GM23338 (cell line): Measurements from ENCODE around the gene SLC22A3. TPM values are rescaled to one million over a fixed set of nuclear protein-coding genes. Genes with fewer than 3 reads are reported as not detected.

Experiments
- ATAC-seq: fragments of 200-7000 bp; cut with Tn5 transposase; 3 replicates; pipeline ENCODE4 v1.9.1; 2020
- DNase-seq: peaks from one replicate; pipeline ENCODE4 v3.0.0-alpha.2; 2015; ENCODE audit warnings: low spot score
- H2AFZ ChIP-seq: fragments of 200-600 bp; sonication (generic); 2 replicates; pipeline ENCODE4 v1.8.0; 2016; ENCODE audit warnings: antibody characterized with exemption, mild to moderate bottlenecking, moderate library complexity
- H3F3A ChIP-seq: fragments of 200-600 bp; sonication (generic); replicated peaks from 2 replicates; pipeline ENCODE4 v1.8.0; 2017; ENCODE audit warnings: antibody characterized with exemption, mixed run types, low read depth
- H3K27ac ChIP-seq: fragments of 200-600 bp; sonication (generic); 2 replicates; pipeline ENCODE4 v1.6.1; 2016; ENCODE audit warnings: low read depth
- H3K27me3 ChIP-seq: fragments of 200-600 bp; sonication (generic); 2 replicates; pipeline ENCODE4 v1.8.0; 2016; ENCODE audit warnings: mild to moderate bottlenecking, mixed run types, moderate library complexity; ENCODE audit not compliant: insufficient read depth
- H3K36me3 ChIP-seq: fragments of 200-600 bp; sonication (generic); 2 replicates; pipeline ENCODE4 v1.8.0; 2016; ENCODE audit warnings: mild to moderate bottlenecking; ENCODE audit not compliant: insufficient read depth
- H3K4me1 ChIP-seq: fragments of 200-600 bp; sonication (generic); 2 replicates; pipeline ENCODE4 v1.8.0; 2016; ENCODE audit warnings: mild to moderate bottlenecking, moderate library complexity; ENCODE audit not compliant: insufficient read depth
- H3K4me2 ChIP-seq: fragments of 200-600 bp; sonication (generic); 2 replicates; pipeline ENCODE4 v1.7.1; 2017; ENCODE audit warnings: mixed run types
- H3K4me3 ChIP-seq: fragments of 200-600 bp; sonication (generic); 2 replicates; pipeline ENCODE4 v1.6.1; 2016; ENCODE audit warnings: mixed run types
- H3K79me2 ChIP-seq: fragments of 200-600 bp; sonication (generic); replicated peaks from 2 replicates; pipeline ENCODE4 v1.8.0; 2017; ENCODE audit warnings: mild to moderate bottlenecking; ENCODE audit not compliant: insufficient read depth
- H3K9me2 ChIP-seq: fragments of 200-600 bp; sonication (generic); 2 replicates; pipeline ENCODE4 v1.8.0; 2017; ENCODE audit not compliant: insufficient read depth
- H4K20me1 ChIP-seq: fragments of 200-600 bp; sonication (generic); replicated peaks from 2 replicates; pipeline ENCODE4 v1.8.0; 2017; ENCODE audit warnings: mild to moderate bottlenecking; ENCODE audit not compliant: insufficient read depth
- H3K27ac Mint-ChIP-seq: 2 replicates; pipeline ENCODE4 v1.8.0; 2020; ENCODE audit warnings: inconsistent platforms, mild to moderate bottlenecking, moderate library complexity, mixed read lengths
- H3K27me3 Mint-ChIP-seq: 3 replicates; pipeline ENCODE4 v1.8.0; 2022; ENCODE audit warnings: low read depth, mild to moderate bottlenecking, moderate library complexity, mixed read lengths, inconsistent platforms; ENCODE audit not compliant: insufficient read depth, poor library complexity
- H3K36me3 Mint-ChIP-seq: 3 replicates; pipeline ENCODE4 v1.8.0; 2021; ENCODE audit warnings: low read depth, mild to moderate bottlenecking, inconsistent platforms, moderate library complexity, mixed read lengths
- H3K4me1 Mint-ChIP-seq: 3 replicates; pipeline ENCODE4 v1.8.0; 2020; ENCODE audit warnings: mild to moderate bottlenecking, inconsistent platforms, mixed read lengths
- H3K4me3 Mint-ChIP-seq: 3 replicates; pipeline ENCODE4 v1.8.0; 2021; ENCODE audit warnings: moderate library complexity, mild to moderate bottlenecking, inconsistent platforms, mixed read lengths
- H3K9me3 Mint-ChIP-seq: 3 replicates; pipeline ENCODE4 v1.8.0; 2020; ENCODE audit warnings: moderate library complexity, mild to moderate bottlenecking, inconsistent platforms, mixed read lengths
- CTCF ChIP-seq, 2 experiments: fragments of 200-600 bp in 1 of 2; sonication (generic) in 1 of 2; conservative IDR thresholded peaks; 2 replicates each; pipeline versions ENCODE4 v1.5.1 to v1.6.1; 2016 to 2017; ENCODE audit warnings: antibody characterized with exemption in 2 of 2, low read depth in 2 of 2, mild to moderate bottlenecking in 2 of 2, moderate library complexity in 1 of 2
- EZH2 ChIP-seq: fragments of 200-600 bp; sonication (generic); IDR thresholded peaks from one replicate; pipeline ENCODE4 v1.8.0; 2017; ENCODE audit warnings: antibody characterized with exemption, mild to moderate bottlenecking, low read depth; ENCODE audit not compliant: unreplicated experiment
- EZH2phosphoT487 ChIP-seq: fragments of 200-600 bp; sonication (generic); IDR thresholded peaks from one replicate; pipeline ENCODE4 v1.8.1; 2018; ENCODE audit warnings: antibody characterized with exemption; ENCODE audit not compliant: unreplicated experiment
- JUNB ChIP-seq: IDR thresholded peaks from one replicate; pipeline ENCODE4 v1.6.1; 2016; ENCODE audit warnings: antibody characterized with exemption; ENCODE audit not compliant: unreplicated experiment
- NANOG ChIP-seq: IDR thresholded peaks from 2 replicates; pipeline ENCODE4 v1.6.1; 2016; ENCODE audit warnings: antibody characterized with exemption, borderline replicate concordance
- POLR2AphosphoS5 ChIP-seq: IDR thresholded peaks from 2 replicates; pipeline ENCODE4 v1.6.1; 2016; ENCODE audit warnings: antibody characterized with exemption, low read depth
- REST ChIP-seq: IDR thresholded peaks from one replicate; pipeline ENCODE4 v1.6.1; 2018; ENCODE audit warnings: antibody characterized with exemption; ENCODE audit not compliant: unreplicated experiment
- STAT1 ChIP-seq: IDR thresholded peaks from one replicate; pipeline ENCODE4 v1.6.1; 2016; ENCODE audit warnings: antibody characterized with exemption; ENCODE audit not compliant: unreplicated experiment
- ZNF114 ChIP-seq: fragments of 250-450 bp; sonication (Bioruptor Pico); IDR thresholded peaks from 2 replicates; pipeline ENCODE4 v1.5.0; 2020; ENCODE audit warnings: mild to moderate bottlenecking, moderate library complexity
- ZNF462 ChIP-seq: fragments of 250-450 bp; sonication (Bioruptor Pico); IDR thresholded peaks from 2 replicates; pipeline ENCODE4 v1.5.0; 2020; ENCODE audit warnings: mild to moderate bottlenecking, moderate library complexity
- polyA plus RNA-seq: library from polyadenylated mRNA; unstranded; fragments of >200 nt; fragmentation: Nextera tagmentation; extraction: Ambion mirVana; gene quantifications from 2 replicates; pipeline ENCODE4 v1.2.1, GENCODE V29; 2016
- total RNA-seq: library from RNA; depleted of rRNA; stranded (reverse); fragments of >200 nt; shearing (Covaris generic); gene quantifications from 2 replicates; pipeline ENCODE4 v1.2.3, GENCODE V29; 2014

Gene SLC22A3
- total and polyA plus RNA-seq, 2 experiments from 2014 or later, result 0.78 to 3.2 TPM

GRCh38 chr6:160427312-160428068, 79.3 kb downstream of the SLC22A3 start:
- H3K4me3 ChIP-seq, result no peak overlapping the region
- no peaks in the 10 kb centered on the region; the same call in 2 of the 3 replicates for H3K9me3 Mint-ChIP-seq
- no peaks in the 10 kb centered on the region for H3K79me2 ChIP-seq
- H3K27me3 ChIP-seq, result no peaks in the 10 kb centered on the region
- no peaks in the 10 kb centered on the region for H3K36me3 ChIP-seq
- ATAC-seq, result no peak
- H3K4me3 Mint-ChIP-seq, result no peak overlapping the region
- H3F3A ChIP-seq, result no peaks in the 10 kb centered on the region
- H3K27me3 Mint-ChIP-seq, result no peaks in the 10 kb centered on the region
- H3K4me1 ChIP-seq, result peaks cover 14% of the 10 kb centered on the region
- no peak overlapping the region for H3K27ac Mint-ChIP-seq
- no peak overlapping the region for H3K4me2 ChIP-seq
- H4K20me1 ChIP-seq, result no peaks in the 10 kb centered on the region
- TF ChIP-seq NANOG, result no peak
- no peak for TF ChIP-seq POLR2AphosphoS5
- H3K36me3 Mint-ChIP-seq, result no peaks in the 10 kb centered on the region
- no peak for DNase-seq
- peaks cover 20% of the 10 kb centered on the region for H3K4me1 Mint-ChIP-seq
- H3K9me2 ChIP-seq, result no peaks in the 10 kb centered on the region
- no peak overlapping the region for H2AFZ ChIP-seq
- no peak overlapping the region for H3K27ac ChIP-seq

- no peak overlapping the region for H3K27ac ChIP-seq
- peaks cover 20% of the 10 kb centered on the region for H3K4me1 Mint-ChIP-seq
- no peak overlapping the region for H3K4me3 Mint-ChIP-seq
- H3K9me3 Mint-ChIP-seq, result no peaks in the 10 kb centered on the region
- H3K36me3 Mint-ChIP-seq, result no peaks in the 10 kb centered on the region
- H3K79me2 ChIP-seq, result no peaks in the 10 kb centered on the region
- H3K9me2 ChIP-seq, result no peaks in the 10 kb centered on the region
- H3K4me1 ChIP-seq, result peaks cover 14% of the 10 kb centered on the region
- no peaks in the 10 kb centered on the region for H4K20me1 ChIP-seq
- no peak overlapping the region for H3K4me3 ChIP-seq
- H3K27me3 Mint-ChIP-seq, result no peaks in the 10 kb centered on the region
- no peak overlapping the region for H2AFZ ChIP-seq
- no peak overlapping the region for H3K4me2 ChIP-seq
- no peaks in the 10 kb centered on the region for H3K36me3 ChIP-seq
- no peak overlapping the region for H3K27ac Mint-ChIP-seq
- no peaks in the 10 kb centered on the region for H3F3A ChIP-seq
- no peaks in the 10 kb centered on the region for H3K27me3 ChIP-seq
- ATAC-seq (no peak), DNase-seq (no peak)
- TF ChIP-seq STAT1, result no peak
- TF ChIP-seq ZNF114 (CRISPR knock-in tag), result no peak
- TF ChIP-seq CTCF (conservative IDR thresholded peaks at IDR 0.05; ENCODE audit: low read depth in 2 of 2), result no peak
- no peak for TF ChIP-seq JUNB
- no peak for TF ChIP-seq EZH2
- no peak for TF ChIP-seq REST
- TF ChIP-seq NANOG, result no peak
- no peak for TF ChIP-seq EZH2phosphoT487
- no peak for TF ChIP-seq ZNF462
- no peak for TF ChIP-seq POLR2AphosphoS5
These were observed 79.9 kb downstream of the SLC22A3 start for GRCh38 chr6:160428069-160428430.
